Transverse colon (tissue), 4 donors: ENCODE data around the gene OR4K2.

Source experiments
- EP300 ChIP-seq: sonication (generic); formaldehyde crosslinking; IDR thresholded peaks from one replicate; pipeline ENCODE4 v1.6.1; 2017; ENCODE audit warnings: antibody characterized with exemption, low read depth
- POLR2AphosphoS5 ChIP-seq, 3 donors: sonication (generic); formaldehyde crosslinking; IDR thresholded peaks; one replicate each; pipeline ENCODE4 v1.6.1; 2016; ENCODE audit warnings: antibody characterized with exemption in 3 of 3
- TF ChIP-seq, protein P1 (sequence below), 5 experiments: fragments of 200-600 bp in 3 of 5; fragments of 450-650 bp in 2 of 5; sonication (generic) in 3 of 5; IDR thresholded peaks; 1 replicate in 2 of 5; 2 replicates in 3 of 5; pipeline ENCODE4 v1.5.1; 2016 to 2017; ENCODE audit warnings: antibody characterized with exemption in 5 of 5, inconsistent platforms in 3 of 5, mild to moderate bottlenecking in 2 of 5, moderate library complexity in 1 of 5

GRCh38 chr14:19900999-19901398 is 26.1 kb downstream of the OR4K2 start:
- TF ChIP-seq, protein P1, sequence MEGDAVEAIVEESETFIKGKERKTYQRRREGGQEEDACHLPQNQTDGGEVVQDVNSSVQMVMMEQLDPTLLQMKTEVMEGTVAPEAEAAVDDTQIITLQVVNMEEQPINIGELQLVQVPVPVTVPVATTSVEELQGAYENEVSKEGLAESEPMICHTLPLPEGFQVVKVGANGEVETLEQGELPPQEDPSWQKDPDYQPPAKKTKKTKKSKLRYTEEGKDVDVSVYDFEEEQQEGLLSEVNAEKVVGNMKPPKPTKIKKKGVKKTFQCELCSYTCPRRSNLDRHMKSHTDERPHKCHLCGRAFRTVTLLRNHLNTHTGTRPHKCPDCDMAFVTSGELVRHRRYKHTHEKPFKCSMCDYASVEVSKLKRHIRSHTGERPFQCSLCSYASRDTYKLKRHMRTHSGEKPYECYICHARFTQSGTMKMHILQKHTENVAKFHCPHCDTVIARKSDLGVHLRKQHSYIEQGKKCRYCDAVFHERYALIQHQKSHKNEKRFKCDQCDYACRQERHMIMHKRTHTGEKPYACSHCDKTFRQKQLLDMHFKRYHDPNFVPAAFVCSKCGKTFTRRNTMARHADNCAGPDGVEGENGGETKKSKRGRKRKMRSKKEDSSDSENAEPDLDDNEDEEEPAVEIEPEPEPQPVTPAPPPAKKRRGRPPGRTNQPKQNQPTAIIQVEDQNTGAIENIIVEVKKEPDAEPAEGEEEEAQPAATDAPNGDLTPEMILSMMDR (IDR thresholded peaks at IDR 0.05) = no peak
- no peak for TF ChIP-seq POLR2AphosphoS5 (IDR thresholded peaks at IDR 0.05)
- no peak for TF ChIP-seq EP300
